HT1080 (cell line): ENCODE measurements around the gene STKLD1. TPM values are rescaled to one million over a fixed set of nuclear protein-coding genes. Genes with fewer than 3 reads are reported as not detected.
"Not testable (repeated sequence)": the region's sequence is repeated elsewhere in the genome, so short reads cannot be mapped to it uniquely, and the experiment has no call there.

Experiments used
- DNase-seq: peaks from one replicate; pipeline ENCODE4 v3.0.0-alpha.2; 2015; ENCODE audit warnings: low read depth
- small RNA-seq: library from RNA; depleted of rRNA; stranded (forward); fragments of <200 nt; gene quantifications from one replicate; pipeline ENCODE3, GENCODE V24; 2014
- total RNA-seq: library from RNA; depleted of rRNA; stranded (reverse); fragments of >200 nt; shearing (Covaris generic); gene quantifications from 2 replicates; pipeline ENCODE4 v1.2.3, GENCODE V29; 2014; rRNA removed

STKLD1 gene
- total RNA-seq, 1 experiment from 2014 or later = not detected

GRCh38 chr9:133436681-133437080 lies 60.5 kb downstream of the STKLD1 start:
- no peak for DNase-seq

DNA sequence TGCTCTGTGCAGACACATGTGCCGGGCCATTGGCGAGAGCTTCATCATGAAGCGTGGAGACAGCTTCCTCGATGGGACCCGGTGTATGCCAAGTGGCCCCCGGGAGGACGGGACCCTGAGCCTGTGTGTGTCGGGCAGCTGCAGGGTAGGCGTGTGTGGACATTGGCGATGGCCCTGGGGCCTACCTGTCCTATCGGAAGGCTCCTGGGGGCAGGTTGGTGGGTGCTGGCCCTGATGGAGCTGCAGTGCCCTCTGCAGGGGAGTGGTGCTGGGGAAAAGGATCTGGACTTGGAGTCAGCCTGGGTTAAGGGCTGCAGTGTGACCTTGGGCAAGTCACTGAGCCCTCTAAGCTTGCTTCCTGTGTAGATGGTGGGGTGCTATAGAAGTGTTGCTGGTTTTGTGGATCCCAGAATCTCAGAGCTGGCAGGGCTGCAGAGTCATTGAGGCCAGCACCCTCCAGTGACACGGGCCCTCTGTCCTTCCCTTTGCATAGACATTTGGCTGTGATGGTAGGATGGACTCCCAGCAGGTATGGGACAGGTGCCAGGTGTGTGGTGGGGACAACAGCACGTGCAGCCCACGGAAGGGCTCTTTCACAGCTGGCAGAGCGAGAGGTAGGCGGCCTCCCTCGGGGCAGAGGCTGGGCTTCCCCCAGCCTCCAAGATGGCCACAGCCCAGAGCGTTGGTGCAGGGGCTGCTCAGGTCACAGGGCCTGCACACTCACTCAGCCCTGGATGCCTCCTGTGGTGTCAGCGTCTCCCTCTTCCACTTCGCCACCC lies 61.8 kb downstream of the STKLD1 start:
- DNase-seq = no peak

- DNase-seq = no peak
Observed at GRCh38 chr9:133439337-133439736, 63.2 kb downstream of the STKLD1 start.

GRCh38 chr9:133440874-133441273 lies 64.7 kb downstream of the STKLD1 start:
- DNase-seq = peak; percentile 18

GRCh38 chr9:133441571-133441970 lies 65.4 kb downstream of the STKLD1 start:
- no peak for DNase-seq

DNA sequence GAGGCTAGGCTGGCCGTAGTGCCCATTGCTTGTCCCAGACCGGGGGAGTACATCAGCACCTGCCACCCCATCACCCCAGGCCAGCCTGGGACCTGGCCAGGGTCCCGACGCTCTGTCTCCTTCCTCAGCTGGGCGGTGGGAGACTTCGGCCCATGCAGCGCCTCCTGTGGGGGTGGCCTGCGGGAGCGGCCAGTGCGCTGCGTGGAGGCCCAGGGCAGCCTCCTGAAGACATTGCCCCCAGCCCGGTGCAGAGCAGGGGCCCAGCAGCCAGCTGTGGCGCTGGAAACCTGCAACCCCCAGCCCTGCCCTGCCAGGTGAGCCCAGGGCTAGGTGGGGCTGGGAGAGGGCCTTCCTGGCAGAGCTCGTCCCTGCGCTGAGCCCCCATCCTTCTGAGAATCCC lies 67.1 kb downstream of the STKLD1 start:
- DNase-seq = no peak

GRCh38 chr9:133443982-133444381 lies 67.8 kb downstream of the STKLD1 start:
- no peak for DNase-seq

GRCh38 chr9:133445293-133445969 lies 69.3 kb downstream of the STKLD1 start:
- DNase-seq = no peak

GRCh38 chr9:133448487-133448972 lies 72.4 kb downstream of the STKLD1 start:
- no peak for DNase-seq

DNA sequence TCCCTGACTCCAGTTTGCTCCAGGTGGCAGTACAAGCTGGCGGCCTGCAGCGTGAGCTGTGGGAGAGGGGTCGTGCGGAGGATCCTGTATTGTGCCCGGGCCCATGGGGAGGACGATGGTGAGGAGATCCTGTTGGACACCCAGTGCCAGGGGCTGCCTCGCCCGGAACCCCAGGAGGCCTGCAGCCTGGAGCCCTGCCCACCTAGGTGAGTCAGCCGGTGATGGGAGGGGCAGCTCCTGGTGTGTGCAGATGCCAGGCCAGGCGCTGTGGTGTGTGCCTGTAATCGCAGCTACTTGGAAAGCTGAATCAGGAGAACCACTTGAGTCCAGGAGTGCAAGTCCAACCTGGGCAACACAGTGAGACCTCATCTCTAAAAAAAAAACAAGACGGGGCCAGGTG lies 73.6 kb downstream of the STKLD1 start:
- DNase-seq = peak; percentile 59

- DNase-seq = not testable (repeated sequence)
Observed at GRCh38 chr9:133451865-133452264, 75.7 kb downstream of the STKLD1 start.

GRCh38 chr9:133452562-133452961 lies 76.4 kb downstream of the STKLD1 start:
- no peak for DNase-seq

DNA sequence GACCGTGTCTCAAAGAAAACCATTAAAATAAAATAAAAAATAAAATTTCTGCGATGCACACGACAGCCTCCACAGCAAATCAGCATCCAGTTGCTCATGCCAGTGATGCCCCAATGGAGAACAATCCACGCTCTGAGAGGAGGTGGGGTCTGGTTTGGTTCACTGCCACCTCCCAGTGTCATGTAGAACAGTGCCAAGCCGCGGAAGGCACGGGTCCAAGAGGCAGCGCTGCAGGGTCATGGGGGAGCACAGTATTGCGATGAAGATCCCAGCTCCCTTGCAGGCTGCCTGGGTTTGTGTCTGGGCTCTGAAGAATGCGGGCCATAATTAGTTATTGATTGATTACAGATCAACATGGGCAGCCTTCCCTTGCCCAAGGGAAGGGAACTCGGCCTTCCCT lies 77.5 kb downstream of the STKLD1 start:
- no peak for DNase-seq

- DNase-seq = no peak
Observed at GRCh38 chr9:133454325-133454724, 78.2 kb downstream of the STKLD1 start.

DNA sequence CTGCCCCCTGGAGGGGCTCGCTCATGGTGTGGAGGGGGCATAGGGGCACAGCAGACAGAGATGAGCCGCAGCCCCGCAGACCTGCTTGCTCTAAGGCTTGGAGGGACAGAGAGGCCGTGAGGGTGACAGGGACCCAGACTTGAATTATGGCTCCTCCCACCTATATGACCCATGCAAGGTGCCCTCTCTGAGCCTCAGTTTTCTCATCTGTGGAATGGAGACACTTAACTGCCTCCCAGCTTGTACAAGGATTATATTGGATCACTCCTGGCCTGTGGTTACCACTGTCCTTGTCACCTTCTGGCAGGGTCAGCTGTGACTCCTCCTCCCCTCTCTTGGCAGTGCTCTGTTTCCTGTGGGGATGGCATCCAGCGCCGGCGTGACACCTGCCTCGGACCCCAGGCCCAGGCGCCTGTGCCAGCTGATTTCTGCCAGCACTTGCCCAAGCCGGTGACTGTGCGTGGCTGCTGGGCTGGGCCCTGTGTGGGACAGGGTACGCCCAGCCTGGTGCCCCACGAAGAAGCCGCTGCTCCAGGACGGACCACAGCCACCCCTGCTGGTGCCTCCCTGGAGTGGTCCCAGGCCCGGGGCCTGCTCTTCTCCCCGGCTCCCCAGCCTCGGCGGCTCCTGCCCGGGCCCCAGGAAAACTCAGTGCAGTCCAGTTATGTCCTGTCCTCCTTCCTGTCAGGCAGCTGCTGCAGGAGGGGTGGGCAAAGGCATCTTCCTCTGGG lies 78.9 kb downstream of the STKLD1 start:
- DNase-seq = no peak

Small RNA genes within 50 kb of the gene (small RNA-seq; reads per million reads assigned to genes)
- not detected for gene RF00019
- not detected for gene SNORD24
- not detected for gene SNORD36A
- gene SNORD36B = not detected
- gene SNORD36C = not detected

Other genes with a start within 250 kb of the STKLD1 start
- 0.13 and 0.21 TPM in 2 replicates for gene GBGT1, start 212.5 kb upstream of the STKLD1 start, total RNA-seq
- not detected in 2 replicates for gene OBP2B, start 167.1 kb upstream of the STKLD1 start, total RNA-seq
- gene ABO, start 101.2 kb upstream of the STKLD1 start, total RNA-seq = not detected in 2 replicates
- gene SURF6, start 40.2 kb upstream of the STKLD1 start, total RNA-seq = 25.1 and 36.1 TPM in 2 replicates
- 26.4 and 33.4 TPM in 2 replicates for gene MED22, start 28.2 kb upstream of the STKLD1 start, total RNA-seq
- gene RPL7A, start 28.1 kb upstream of the STKLD1 start, total RNA-seq = 2,307 and 2,771 TPM in 2 replicates
- 35.3 and 40.9 TPM in 2 replicates for gene SURF1, start 19.9 kb upstream of the STKLD1 start, total RNA-seq
- gene SURF2, start 19.8 kb upstream of the STKLD1 start, total RNA-seq = 92.7 and 110 TPM in 2 replicates
- 220 and 286 TPM in 2 replicates for gene SURF4, start 306 bp upstream of the STKLD1 start, total RNA-seq
- 28.8 and 31.6 TPM in 2 replicates for gene REXO4, start 41.6 kb downstream of the STKLD1 start, total RNA-seq
- 0.07 and 0.19 TPM in 2 replicates for gene ADAMTS13, start 46.0 kb downstream of the STKLD1 start, total RNA-seq
- gene CACFD1, start 83.6 kb downstream of the STKLD1 start, total RNA-seq = 0.37 and 1.1 TPM in 2 replicates
- gene SLC2A6, start 102.7 kb downstream of the STKLD1 start, total RNA-seq = 2.3 and 2.4 TPM in 2 replicates
- not detected in 2 replicates for gene MYMK, start 148.6 kb downstream of the STKLD1 start, total RNA-seq
- not detected in 2 replicates for gene ADAMTSL2, start 158.3 kb downstream of the STKLD1 start, total RNA-seq
- gene FAM163B, start 233.0 kb downstream of the STKLD1 start, total RNA-seq = not detected in 2 replicates